Measurements from ENCODE around the gene NEB.
A peak's percentile ranks its signal among the peaks of the same experiment; 100 is the strongest.
"Not testable (repeated sequence)": the region's sequence is repeated elsewhere in the genome, so short reads cannot be mapped to it uniquely, and the experiment has no call there.

The NEB gene

GRCh38 chr2:151757861-151758260 lies 23.6 kb upstream of the NEB start:
- no peaks in the 10 kb centered on the region for H3K9me3 ChIP-seq (ENCODE audit: control insufficient read depth, insufficient read depth, low read depth, low read length)
- no peaks in the 10 kb centered on the region for H3K36me3 ChIP-seq (ENCODE audit: control insufficient read depth, insufficient read depth, low read length)
- H3K27ac ChIP-seq (ENCODE audit: low read depth, low read length): no peak overlapping the region

GRCh38 chr2:151756820-151757219 lies 22.5 kb upstream of the NEB start:
- peaks cover 10% of the 10 kb centered on the region for H3K4me1 ChIP-seq (ENCODE audit: control insufficient read depth, insufficient read depth, low read length)
- H3K27ac ChIP-seq (ENCODE audit: low read depth, low read length): no peak overlapping the region
- no peak overlapping the region for H3K9ac ChIP-seq (ENCODE audit: low read length)
- no peaks in the 10 kb centered on the region for H3K36me3 ChIP-seq (ENCODE audit: control insufficient read depth, insufficient read depth, low read length)
- H3K4me3 ChIP-seq (ENCODE audit: low read depth, low read length): no peak overlapping the region
- H3K27me3 ChIP-seq (ENCODE audit: control insufficient read depth, insufficient read depth, low read length): no peaks in the 10 kb centered on the region
- no peaks in the 10 kb centered on the region for H3K9me3 ChIP-seq (ENCODE audit: control insufficient read depth, insufficient read depth, low read depth, low read length)

More at GRCh38 chr2:151757861-151758260, 23.6 kb upstream of the NEB start:
- H3K27me3 ChIP-seq (ENCODE audit: control insufficient read depth, insufficient read depth, low read length): no peaks in the 10 kb centered on the region
- no peak overlapping the region for H3K4me3 ChIP-seq (ENCODE audit: low read depth, low read length)
- H3K4me1 ChIP-seq (ENCODE audit: control insufficient read depth, insufficient read depth, low read length): peaks cover 10% of the 10 kb centered on the region
- no peak overlapping the region for H3K9ac ChIP-seq (ENCODE audit: low read length)

GRCh38 chr2:151754253-151754897 lies 20.1 kb upstream of the NEB start:
- no peak overlapping the region for H3K27ac ChIP-seq (ENCODE audit: low read depth, low read length)
- H3K4me3 ChIP-seq (ENCODE audit: low read depth, low read length): no peak overlapping the region
- H3K36me3 ChIP-seq (ENCODE audit: control insufficient read depth, insufficient read depth, low read length): no peaks in the 10 kb centered on the region
- no peak overlapping the region for H3K9ac ChIP-seq (ENCODE audit: low read length)
- H3K27me3 ChIP-seq (ENCODE audit: control insufficient read depth, insufficient read depth, low read length): no peaks in the 10 kb centered on the region
- no peaks in the 10 kb centered on the region for H3K9me3 ChIP-seq (ENCODE audit: control insufficient read depth, insufficient read depth, low read depth, low read length)
- H3K4me1 ChIP-seq (ENCODE audit: control insufficient read depth, insufficient read depth, low read length): peaks cover 4% of the 10 kb centered on the region

- Histone ChIP-seq H3K9ac (ENCODE audit: low read length) (no peak overlapping the region), H3K27ac (ENCODE audit: low read depth, low read length) (no peak overlapping the region), H3K27me3 (ENCODE audit: control insufficient read depth, insufficient read depth, low read length) (no peaks in the 10 kb centered on the region), H3K9me3 (ENCODE audit: control insufficient read depth, insufficient read depth, low read depth, low read length) (no peaks in the 10 kb centered on the region), H3K4me1 (ENCODE audit: control insufficient read depth, insufficient read depth, low read length) (peaks cover 4% of the 10 kb centered on the region), H3K4me3 (ENCODE audit: low read depth, low read length) (no peak overlapping the region), H3K36me3 (ENCODE audit: control insufficient read depth, insufficient read depth, low read length) (no peaks in the 10 kb centered on the region)
Measured at GRCh38 chr2:151753540-151753939, 19.3 kb upstream of the NEB start.

GRCh38 chr2:151745261-151745660 lies 11.0 kb upstream of the NEB start:
- not testable (repeated sequence) for H3K27ac ChIP-seq (ENCODE audit: low read depth, low read length); H3K9me3 ChIP-seq (ENCODE audit: control insufficient read depth, insufficient read depth, low read depth, low read length); H3K27me3 ChIP-seq (ENCODE audit: control insufficient read depth, insufficient read depth, low read length); H3K36me3 ChIP-seq (ENCODE audit: control insufficient read depth, insufficient read depth, low read length); H3K4me3 ChIP-seq (ENCODE audit: low read depth, low read length); H3K9ac ChIP-seq (ENCODE audit: low read length); H3K4me1 ChIP-seq (ENCODE audit: control insufficient read depth, insufficient read depth, low read length)

- Histone ChIP-seq H3K9me3 (ENCODE audit: control insufficient read depth, insufficient read depth, low read depth, low read length) (no peaks in the 10 kb centered on the region), H3K4me1 (ENCODE audit: control insufficient read depth, insufficient read depth, low read length) (peaks cover 41% of the 10 kb centered on the region), H3K36me3 (ENCODE audit: control insufficient read depth, insufficient read depth, low read length) (no peaks in the 10 kb centered on the region), H3K4me3 (ENCODE audit: low read depth, low read length) (no peak overlapping the region), H3K27me3 (ENCODE audit: control insufficient read depth, insufficient read depth, low read length) (no peaks in the 10 kb centered on the region), H3K27ac (ENCODE audit: low read depth, low read length) (peak overlapping the region; percentile 55; the same call in 1 of the 2 replicates), H3K9ac (ENCODE audit: low read length) (no peak overlapping the region)
Measured at GRCh38 chr2:151730262-151730975, 3.9 kb downstream of the NEB start.

- peaks cover 41% of the 10 kb centered on the region for H3K4me1 ChIP-seq (ENCODE audit: control insufficient read depth, insufficient read depth, low read length)
- no peak overlapping the region for H3K4me3 ChIP-seq (ENCODE audit: low read depth, low read length)
- H3K9me3 ChIP-seq (ENCODE audit: control insufficient read depth, insufficient read depth, low read depth, low read length): no peaks in the 10 kb centered on the region
- H3K36me3 ChIP-seq (ENCODE audit: control insufficient read depth, insufficient read depth, low read length): no peaks in the 10 kb centered on the region
- no peak overlapping the region for H3K9ac ChIP-seq (ENCODE audit: low read length)
- peak overlapping the region; percentile 22; the same call in 1 of the 2 replicates for H3K27ac ChIP-seq (ENCODE audit: low read depth, low read length)
- no peaks in the 10 kb centered on the region for H3K27me3 ChIP-seq (ENCODE audit: control insufficient read depth, insufficient read depth, low read length)
Measured at GRCh38 chr2:151729837-151730236, 4.4 kb downstream of the NEB start.

GRCh38 chr2:151729415-151729811 lies 4.9 kb downstream of the NEB start:
- Histone ChIP-seq H3K27ac (ENCODE audit: low read depth, low read length) (peak overlapping the region; percentile 22; the same call in 1 of the 2 replicates), H3K4me1 (ENCODE audit: control insufficient read depth, insufficient read depth, low read length) (peaks cover 41% of the 10 kb centered on the region), H3K4me3 (ENCODE audit: low read depth, low read length) (no peak overlapping the region), H3K9me3 (ENCODE audit: control insufficient read depth, insufficient read depth, low read depth, low read length) (no peaks in the 10 kb centered on the region), H3K9ac (ENCODE audit: low read length) (no peak overlapping the region), H3K27me3 (ENCODE audit: control insufficient read depth, insufficient read depth, low read length) (no peaks in the 10 kb centered on the region), H3K36me3 (ENCODE audit: control insufficient read depth, insufficient read depth, low read length) (no peaks in the 10 kb centered on the region)

- H3K4me1 ChIP-seq (ENCODE audit: control insufficient read depth, insufficient read depth, low read length): peaks cover 41% of the 10 kb centered on the region
- no peak overlapping the region for H3K9ac ChIP-seq (ENCODE audit: low read length)
- H3K36me3 ChIP-seq (ENCODE audit: control insufficient read depth, insufficient read depth, low read length): no peaks in the 10 kb centered on the region
- H3K4me3 ChIP-seq (ENCODE audit: low read depth, low read length): no peak overlapping the region
- H3K9me3 ChIP-seq (ENCODE audit: control insufficient read depth, insufficient read depth, low read depth, low read length): no peaks in the 10 kb centered on the region
- peak overlapping the region; percentile 15; the same call in 1 of the 2 replicates for H3K27ac ChIP-seq (ENCODE audit: low read depth, low read length)
- H3K27me3 ChIP-seq (ENCODE audit: control insufficient read depth, insufficient read depth, low read length): no peaks in the 10 kb centered on the region
Measured at GRCh38 chr2:151728804-151729414, 5.4 kb downstream of the NEB start.

- Histone ChIP-seq H3K9me3 (ENCODE audit: control insufficient read depth, insufficient read depth, low read depth, low read length) (no peaks in the 10 kb centered on the region), H3K27me3 (ENCODE audit: control insufficient read depth, insufficient read depth, low read length) (no peaks in the 10 kb centered on the region), H3K4me1 (ENCODE audit: control insufficient read depth, insufficient read depth, low read length) (peaks cover 41% of the 10 kb centered on the region), H3K4me3 (ENCODE audit: low read depth, low read length) (no peak overlapping the region), H3K9ac (ENCODE audit: low read length) (no peak overlapping the region), H3K27ac (ENCODE audit: low read depth, low read length) (no peak overlapping the region), H3K36me3 (ENCODE audit: control insufficient read depth, insufficient read depth, low read length) (no peaks in the 10 kb centered on the region)
Measured at GRCh38 chr2:151727593-151728552, 6.4 kb downstream of the NEB start.
